Renal pelvis (tissue), 12 donors: ENCODE results near the gene GAK. TPM values are rescaled to one million over a fixed set of nuclear protein-coding genes. Genes with fewer than 3 reads are reported as not detected.
"Not testable (repeated sequence)": the region's sequence is repeated elsewhere in the genome, so short reads cannot be mapped to it uniquely, and the experiment has no call there.

Experiments
- DNase-seq: peaks from one replicate; pipeline ENCODE4 v3.0.0-alpha.2; 2013
- long read RNA-seq, 16 experiments: transcript quantifications; one replicate each; lab custom pipeline, GENCODE V29; 2026
- polyA plus RNA-seq, 3 donors: library from polyadenylated mRNA; unstranded; fragments of 120-200 nt; gene quantifications; one replicate each; pipeline ENCODE4 v1.2.1, GENCODE V29; 2013; ENCODE audit not compliant: insufficient read length in 3 of 3

GAK gene
- 10 to 100 TPM; 69.7 to 87.9 (median 73.2) TPM for polyA plus RNA-seq
- long read RNA-seq, donor 1, full-length matches to known transcripts = 5 of 5 reads
- long read RNA-seq, donor 1, partial matches to known transcripts = 0 of 5 reads
- long read RNA-seq, donor 1, other reads (novel, unspliced or antisense) = 0 of 5 reads
- long read RNA-seq, donor 2, full-length matches to known transcripts = 2 of 2 reads
- long read RNA-seq, donor 2, partial matches to known transcripts = 0 of 2 reads
- long read RNA-seq, donor 2, other reads (novel, unspliced or antisense) = 0 of 2 reads
- long read RNA-seq, donor 3, full-length matches to known transcripts = 3 of 8 reads
- long read RNA-seq, donor 3, partial matches to known transcripts = 5 of 8 reads
- long read RNA-seq, donor 3, other reads (novel, unspliced or antisense) = 0 of 8 reads
- long read RNA-seq, donor 4, partial matches to known transcripts = 8 of 12 reads
- long read RNA-seq, donor 4, other reads (novel, unspliced or antisense) = 0 of 12 reads
- long read RNA-seq, donor 5, full-length matches to known transcripts = 5 of 5 reads
- long read RNA-seq, donor 5, partial matches to known transcripts = 0 of 5 reads
- long read RNA-seq, donor 5, other reads (novel, unspliced or antisense) = 0 of 5 reads
- long read RNA-seq, donor 6, partial matches to known transcripts = 5 of 12 reads
- long read RNA-seq, donor 6, other reads (novel, unspliced or antisense) = 0 of 12 reads
- long read RNA-seq, donor 7, partial matches to known transcripts = 11 of 17 reads
- long read RNA-seq, donor 7, other reads (novel, unspliced or antisense) = 0 of 17 reads
- long read RNA-seq, donor 8, full-length matches to known transcripts = 3 of 3 reads
- long read RNA-seq, donor 8, partial matches to known transcripts = 0 of 3 reads
- long read RNA-seq, donor 8, other reads (novel, unspliced or antisense) = 0 of 3 reads
- long read RNA-seq, donor 9, full-length matches to known transcripts = 10 of 26 reads
- long read RNA-seq, donor 9, partial matches to known transcripts = 16 of 26 reads
- long read RNA-seq, donor 9, other reads (novel, unspliced or antisense) = 0 of 26 reads
- long read RNA-seq, donor 10, full-length matches to known transcripts = 7 of 20 reads
- long read RNA-seq, donor 10, partial matches to known transcripts = 13 of 20 reads
- long read RNA-seq, donor 10, other reads (novel, unspliced or antisense) = 0 of 20 reads
- long read RNA-seq, donor 11, full-length matches to known transcripts = 7 of 7 reads
- long read RNA-seq, donor 11, partial matches to known transcripts = 0 of 7 reads
- long read RNA-seq, donor 11, other reads (novel, unspliced or antisense) = 0 of 7 reads
- long read RNA-seq, donor 12, full-length matches to known transcripts = 11 of 11 reads
- long read RNA-seq, donor 12, partial matches to known transcripts = 0 of 11 reads
- long read RNA-seq, donor 12, other reads (novel, unspliced or antisense) = 0 of 11 reads
- long read RNA-seq, donor 13, partial matches to known transcripts = 0 of 3 reads
- long read RNA-seq, donor 13, other reads (novel, unspliced or antisense) = 0 of 3 reads
- long read RNA-seq, donor 14 = 0 reads
- long read RNA-seq, donor 15, full-length matches to known transcripts = 10 of 15 reads
- long read RNA-seq, donor 15, partial matches to known transcripts = 5 of 15 reads
- long read RNA-seq, donor 15, other reads (novel, unspliced or antisense) = 0 of 15 reads
- long read RNA-seq, donor 16, full-length matches to known transcripts = 4 of 4 reads
- long read RNA-seq, donor 16, partial matches to known transcripts = 0 of 4 reads
- long read RNA-seq, donor 16, other reads (novel, unspliced or antisense) = 0 of 4 reads

- DNase-seq = peak; percentile 94
Measured at GRCh38 chr4:931960-932712, at the start of gene GAK, which contains the start of gene TMEM175. Gene GAK (minus strand): TSS chr4:932316. CDS start chr4:932187, 129 bp downstream. Gene TMEM175 (plus strand): TSS chr4:932460. CDS start chr4:947740, 15,280 bp downstream.

DNA sequence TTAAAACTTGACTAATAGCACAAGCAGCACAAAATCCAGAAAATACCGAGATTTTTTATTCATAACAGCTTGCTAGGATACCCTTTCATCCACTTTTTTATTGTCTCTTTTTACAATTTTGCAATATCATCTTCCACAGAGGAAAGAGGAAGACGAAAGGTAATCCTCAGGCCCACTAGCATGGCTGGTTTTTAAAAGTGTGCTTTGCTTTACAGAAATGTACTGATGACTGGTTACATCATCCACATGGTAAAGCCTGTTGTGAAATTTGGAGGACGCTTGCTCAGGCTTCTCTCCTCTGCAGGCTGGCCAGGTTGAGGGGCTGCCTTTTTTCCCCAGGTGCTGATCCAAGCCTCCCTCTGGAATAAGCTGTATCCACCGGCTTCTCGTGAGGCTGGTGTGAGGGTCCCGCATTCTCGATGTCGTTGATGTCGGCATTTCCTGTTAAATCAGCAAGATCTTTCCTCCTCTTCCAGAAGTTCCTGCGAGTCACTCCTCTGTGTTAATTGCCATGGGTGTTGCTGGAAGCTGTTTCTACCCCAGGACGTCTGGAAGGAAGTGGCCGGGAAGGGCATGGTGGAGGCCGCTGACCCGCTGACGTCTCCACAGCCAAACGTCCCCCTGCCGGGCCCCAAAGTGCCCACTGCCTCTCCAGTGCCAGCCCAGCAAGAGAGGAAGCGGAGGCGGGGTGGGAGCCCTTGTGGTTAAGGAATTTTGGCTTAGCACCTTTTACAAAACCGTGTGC lies 47.0 kb upstream of the GAK start:
- no peak for DNase-seq

GRCh38 chr4:976016-976415 lies 43.9 kb upstream of the GAK start:
- DNase-seq = not testable (repeated sequence)

- no peak for DNase-seq
Measured at GRCh38 chr4:974668-975067, 42.6 kb upstream of the GAK start.

- peak; percentile 75 for DNase-seq
Measured at GRCh38 chr4:973431-974397, 41.6 kb upstream of the GAK start, which contains the start of gene DGKQ. Gene DGKQ (minus strand): TSS chr4:973569. CDS start chr4:973482, 87 bp downstream.

- no peak for DNase-seq
Measured at GRCh38 chr4:972651-973424, 40.7 kb upstream of the GAK start.

DNA sequence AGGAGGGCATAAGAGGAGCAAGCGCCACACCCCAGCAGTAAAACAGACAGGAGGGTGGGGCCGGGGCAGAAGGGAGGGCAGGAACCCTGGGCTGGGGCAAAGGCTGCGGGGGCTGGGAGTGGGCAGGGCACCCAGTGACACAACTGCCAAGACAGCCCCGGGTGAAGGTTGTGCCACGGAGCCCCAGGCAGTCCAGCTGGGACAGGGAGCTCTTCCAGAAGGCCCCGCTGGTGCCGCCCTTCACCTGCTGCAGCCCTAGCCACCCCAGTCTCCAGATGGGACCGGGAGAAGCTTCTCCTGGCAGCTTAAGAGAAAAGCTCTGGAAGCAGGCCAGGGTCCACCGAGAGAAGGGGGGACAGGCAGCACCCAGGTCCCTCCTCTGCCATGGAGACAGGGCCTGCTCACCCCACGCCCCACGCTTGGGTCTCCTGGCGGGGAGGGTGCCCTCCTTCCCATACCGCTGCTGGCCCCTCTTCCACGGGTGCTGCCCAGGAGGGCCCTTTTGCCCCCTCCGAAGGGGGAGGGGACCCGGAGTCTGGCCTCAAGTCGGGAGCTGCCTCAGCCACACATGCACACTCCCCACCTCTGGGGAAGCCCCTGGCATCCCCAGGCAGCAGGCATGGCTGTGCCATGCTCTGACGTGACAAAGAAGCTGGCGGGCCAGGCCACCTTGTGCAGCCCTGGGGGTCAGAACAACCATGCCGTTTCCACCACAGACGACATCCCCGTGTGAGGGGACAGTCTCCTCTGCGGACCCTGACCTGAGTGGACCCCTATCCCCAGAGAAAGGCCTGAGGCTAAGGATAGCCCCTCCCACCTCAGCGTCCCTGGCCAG lies 39.8 kb upstream of the GAK start:
- no peak for DNase-seq

DNA sequence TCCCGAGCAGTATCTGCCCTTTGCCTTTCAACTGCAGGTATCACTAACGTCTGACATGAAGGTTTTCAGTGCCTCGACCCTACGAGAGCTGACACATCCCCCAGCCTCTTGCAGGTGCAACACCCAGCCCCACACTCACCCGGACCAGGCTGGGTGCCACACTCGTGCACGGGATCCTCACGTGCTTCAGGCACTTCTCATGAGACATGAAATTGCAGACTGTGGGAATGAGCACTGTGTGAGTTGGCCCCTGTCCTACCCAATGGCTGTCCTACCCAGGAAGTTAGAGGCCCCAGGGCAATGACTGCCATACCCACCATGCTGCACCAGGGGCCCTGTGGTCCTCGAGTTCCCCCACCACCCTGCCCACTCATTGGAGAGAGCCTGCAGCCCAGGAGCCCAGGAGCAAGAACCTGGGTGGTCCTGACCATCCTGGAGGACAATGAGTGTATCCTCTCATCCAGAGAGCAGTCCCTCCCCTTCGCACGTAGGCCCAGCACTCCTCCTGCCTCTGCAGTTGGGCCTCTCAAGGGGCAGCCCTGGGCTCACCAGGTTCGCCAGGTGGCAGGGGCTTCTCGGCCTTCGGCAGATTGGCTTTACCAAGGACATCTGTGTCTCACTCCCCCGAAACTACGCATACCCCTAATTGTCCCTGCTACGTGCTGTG lies 38.9 kb upstream of the GAK start:
- no peak for DNase-seq

GRCh38 chr4:970046-970745 lies 38.1 kb upstream of the GAK start:
- DNase-seq = no peak

DNA sequence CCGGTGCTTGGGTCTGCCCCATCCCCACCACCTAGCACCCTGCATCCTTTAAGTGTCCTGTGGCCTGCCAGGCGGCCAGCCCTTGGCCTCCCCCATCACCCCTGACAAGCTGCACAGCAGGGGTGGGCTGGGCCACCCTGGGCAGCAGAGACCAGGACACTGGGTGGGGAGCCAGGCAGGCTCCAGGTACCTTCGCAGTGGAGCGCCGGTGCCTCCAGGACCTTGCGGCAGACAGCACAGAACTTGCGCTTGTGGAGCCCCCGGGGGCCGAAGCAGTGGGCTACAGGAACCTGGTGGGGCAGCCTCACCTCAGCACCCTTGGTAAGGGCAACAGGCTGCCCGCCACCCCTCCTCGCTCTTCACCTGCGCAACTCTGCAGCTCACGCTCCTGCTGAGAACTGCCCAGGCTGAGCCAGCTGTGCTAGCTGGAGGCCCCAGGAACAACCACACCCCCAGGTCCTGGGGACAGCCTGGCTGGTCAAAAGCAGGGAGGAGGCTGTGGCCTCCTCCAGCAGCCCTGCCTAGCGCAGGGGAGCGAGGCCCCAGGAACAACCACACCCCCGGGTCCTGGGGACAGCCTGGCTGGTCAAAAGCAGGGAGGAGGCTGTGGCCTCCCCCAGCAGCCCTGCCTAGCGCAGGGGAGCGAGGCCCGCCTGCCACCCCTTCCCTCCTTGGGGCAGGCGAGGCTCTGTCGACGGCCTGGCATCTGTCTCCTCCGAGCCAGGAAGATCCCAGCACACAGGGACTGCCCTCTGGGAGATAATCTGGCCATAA lies 36.7 kb upstream of the GAK start:
- DNase-seq = no peak

DNA sequence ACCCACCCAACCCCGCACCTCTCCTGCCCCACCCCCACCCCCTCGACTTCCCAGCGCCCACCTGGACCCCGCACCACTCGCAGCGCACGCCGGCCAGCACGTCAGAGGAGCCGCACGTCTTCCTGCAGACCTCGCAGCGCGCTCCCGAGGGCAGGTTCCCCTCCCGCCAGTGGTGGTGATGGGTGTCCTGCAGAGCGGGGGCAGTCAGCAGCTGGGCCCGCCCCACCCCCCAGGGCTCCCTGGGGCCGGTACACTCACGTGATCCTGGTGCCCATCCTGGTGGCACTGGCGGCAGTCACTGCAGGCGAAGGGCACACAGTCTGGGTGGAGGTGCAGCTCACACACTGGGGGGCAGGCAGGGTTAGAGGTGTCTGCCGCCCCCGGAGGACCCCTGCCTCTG lies 36.1 kb upstream of the GAK start:
- DNase-seq = no peak

DNA sequence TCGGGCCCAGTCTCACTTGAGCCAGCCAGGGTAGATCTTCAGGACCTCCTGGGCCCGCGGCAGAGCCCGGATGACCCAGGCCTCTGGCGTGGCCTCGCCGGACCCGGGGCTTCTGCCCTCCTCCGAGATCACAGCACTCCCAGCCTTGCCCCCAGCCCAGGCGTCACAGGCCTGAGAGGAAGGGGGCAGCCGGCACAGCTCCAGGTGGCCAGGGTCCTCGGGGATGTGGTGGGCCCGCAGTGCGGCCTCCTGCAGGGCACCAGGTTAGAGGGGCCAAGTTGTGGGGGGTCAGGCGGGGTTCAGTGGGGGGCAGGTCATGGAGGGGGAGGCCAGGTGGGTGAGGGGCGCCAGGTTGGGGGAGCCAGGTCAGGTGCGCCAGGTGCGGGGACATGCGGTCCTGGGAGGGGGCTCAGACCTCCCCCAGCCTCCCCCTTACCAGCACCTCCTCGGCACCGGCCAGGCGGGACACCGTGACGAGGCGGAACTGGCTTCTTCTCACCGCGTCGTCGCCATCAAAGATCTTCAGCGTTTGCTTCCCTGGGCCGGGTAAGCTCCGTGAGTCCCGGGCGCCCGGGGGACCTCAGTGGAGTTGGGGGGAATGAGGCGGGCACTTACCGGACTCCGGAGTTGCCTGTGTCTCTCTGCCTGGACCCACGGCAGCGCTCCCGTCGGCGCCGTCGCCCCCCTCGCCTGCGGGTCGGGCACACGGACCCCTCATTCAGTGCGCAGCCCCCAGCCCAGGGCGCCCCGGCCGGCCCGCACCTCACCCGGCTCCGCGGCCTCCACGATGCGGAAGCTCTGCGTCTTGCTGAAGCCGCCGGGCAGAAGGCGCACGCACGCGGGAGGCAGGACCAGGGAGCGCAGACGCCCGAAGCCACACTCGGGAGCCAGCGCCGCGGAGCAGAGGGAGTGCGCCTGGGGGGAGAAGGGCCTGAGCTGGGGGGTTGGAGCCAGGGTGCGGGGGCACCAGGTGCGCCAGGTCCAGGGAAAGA lies 35.3 kb upstream of the GAK start:
- DNase-seq = no peak
